Left renal pelvis (tissue), 4 donors: ENCODE results near the gene CCR7. TPM values are rescaled to one million over a fixed set of nuclear protein-coding genes. Genes with fewer than 3 reads are reported as not detected.
"Not testable (repeated sequence)": the region's sequence is repeated elsewhere in the genome, so short reads cannot be mapped to it uniquely, and the experiment has no call there.

ENCODE experiments used
- DNase-seq, 4 donors: peaks; one replicate each; pipeline ENCODE4 v3.0.0-alpha.2; 2013; ENCODE audit warnings: low read depth in 4 of 4, low spot score in 3 of 4
- polyA plus RNA-seq, 4 donors: library from polyadenylated mRNA; unstranded; fragments of 120-200 nt; gene quantifications; one replicate each; pipeline ENCODE4 v1.2.1, GENCODE V29; 2013; ENCODE audit not compliant: insufficient read length in 4 of 4

Gene CCR7
- polyA plus RNA-seq, 4 donors = 0.14 to 0.53 (median 0.44) TPM

- DNase-seq = no peak
Observed at GRCh38 chr17:40597556-40598300, 32.5 kb upstream of the CCR7 start.

GRCh38 chr17:40597156-40597555 lies 31.9 kb upstream of the CCR7 start:
- no peak for DNase-seq

GRCh38 chr17:40596261-40596919 lies 31.1 kb upstream of the CCR7 start:
- no peak for DNase-seq

GRCh38 chr17:40590742-40591141 lies 25.5 kb upstream of the CCR7 start:
- DNase-seq = no peak

GRCh38 chr17:40588552-40588951 lies 23.3 kb upstream of the CCR7 start:
- no peak for DNase-seq

GRCh38 chr17:40586264-40586663 lies 21.0 kb upstream of the CCR7 start:
- DNase-seq = not testable (repeated sequence)

GRCh38 chr17:40584950-40585349 lies 19.7 kb upstream of the CCR7 start:
- not testable (repeated sequence) for DNase-seq

GRCh38 chr17:40582328-40582901 lies 17.1 kb upstream of the CCR7 start:
- no peak for DNase-seq

GRCh38 chr17:40580140-40580539 lies 14.9 kb upstream of the CCR7 start:
- DNase-seq = no peak

GRCh38 chr17:40579471-40579870 lies 14.2 kb upstream of the CCR7 start:
- DNase-seq = no peak

GRCh38 chr17:40577611-40578065 lies 12.4 kb upstream of the CCR7 start:
- DNase-seq = no peak

GRCh38 chr17:40576113-40576740 lies 11.0 kb upstream of the CCR7 start:
- no peak for DNase-seq

GRCh38 chr17:40574292-40574691 lies 9.0 kb upstream of the CCR7 start:
- no peak for DNase-seq

GRCh38 chr17:40572245-40572993 lies 7.1 kb upstream of the CCR7 start:
- DNase-seq = not testable (repeated sequence)

- no peak for DNase-seq
Observed at GRCh38 chr17:40568074-40568836, 3.0 kb upstream of the CCR7 start.

- DNase-seq = no peak
Observed at GRCh38 chr17:40567377-40567776, 2.1 kb upstream of the CCR7 start.

GRCh38 chr17:40565769-40566409 lies 617 bp upstream of the CCR7 start:
- no peak for DNase-seq

- DNase-seq = no peak
Observed at GRCh38 chr17:40564195-40564882, 933 bp downstream of the CCR7 start.
